Measurements from ENCODE around the gene ALPK3.

Gene ALPK3

GRCh38 chr15:84921121-84921520, 104.0 kb downstream of the ALPK3 start:
- TF ChIP-seq, protein P1, sequence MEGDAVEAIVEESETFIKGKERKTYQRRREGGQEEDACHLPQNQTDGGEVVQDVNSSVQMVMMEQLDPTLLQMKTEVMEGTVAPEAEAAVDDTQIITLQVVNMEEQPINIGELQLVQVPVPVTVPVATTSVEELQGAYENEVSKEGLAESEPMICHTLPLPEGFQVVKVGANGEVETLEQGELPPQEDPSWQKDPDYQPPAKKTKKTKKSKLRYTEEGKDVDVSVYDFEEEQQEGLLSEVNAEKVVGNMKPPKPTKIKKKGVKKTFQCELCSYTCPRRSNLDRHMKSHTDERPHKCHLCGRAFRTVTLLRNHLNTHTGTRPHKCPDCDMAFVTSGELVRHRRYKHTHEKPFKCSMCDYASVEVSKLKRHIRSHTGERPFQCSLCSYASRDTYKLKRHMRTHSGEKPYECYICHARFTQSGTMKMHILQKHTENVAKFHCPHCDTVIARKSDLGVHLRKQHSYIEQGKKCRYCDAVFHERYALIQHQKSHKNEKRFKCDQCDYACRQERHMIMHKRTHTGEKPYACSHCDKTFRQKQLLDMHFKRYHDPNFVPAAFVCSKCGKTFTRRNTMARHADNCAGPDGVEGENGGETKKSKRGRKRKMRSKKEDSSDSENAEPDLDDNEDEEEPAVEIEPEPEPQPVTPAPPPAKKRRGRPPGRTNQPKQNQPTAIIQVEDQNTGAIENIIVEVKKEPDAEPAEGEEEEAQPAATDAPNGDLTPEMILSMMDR (IDR thresholded peaks at IDR 0.05; ENCODE audit: control insufficient read depth, insufficient read depth, low read depth, low read length, missing control alignments): no peak
- no peak for DNase-seq (ENCODE audit: low read depth)
- H3K4me3 ChIP-seq (ENCODE audit: control insufficient read depth, low read depth, low read length): no peak overlapping the region

DNA sequence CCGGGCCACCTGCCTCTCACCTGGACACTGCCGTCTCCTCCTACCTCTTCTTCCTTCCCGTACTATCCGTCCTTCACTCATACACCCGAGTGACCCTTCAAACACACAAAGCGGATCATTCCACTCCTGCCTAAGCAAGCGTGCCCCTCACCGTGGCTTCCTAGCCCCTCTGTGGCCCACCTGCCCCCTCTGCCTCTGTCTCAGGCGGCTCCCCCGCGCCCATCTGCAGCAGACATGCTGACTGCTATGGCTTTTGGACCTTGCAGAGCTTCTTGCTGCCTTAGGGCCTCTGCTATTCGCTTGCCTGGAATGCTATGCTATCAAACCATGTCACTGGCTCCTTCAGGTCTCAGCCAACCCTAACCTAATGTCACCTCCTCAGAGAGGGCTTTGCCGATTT, 105.4 kb downstream of the ALPK3 start:
- no peak for DNase-seq (ENCODE audit: low read depth)
- TF ChIP-seq, protein P1 (IDR thresholded peaks at IDR 0.05; ENCODE audit: control insufficient read depth, insufficient read depth, low read depth, low read length, missing control alignments): no peak
- H3K4me3 ChIP-seq (ENCODE audit: control insufficient read depth, low read depth, low read length): no peak overlapping the region

All from AG09309 (cell line).